Ectodermal cell (in vitro differentiated cells): ENCODE data around the gene EHD2.

ENCODE experiments used
- H3K27ac ChIP-seq: 2 replicates; pipeline ENCODE4 v1.7.0; 2013; ENCODE audit warnings: mild to moderate bottlenecking, low read depth, low read length; ENCODE audit not compliant: insufficient read depth, poor library complexity, severe bottlenecking
- H3K27me3 ChIP-seq: 2 replicates; pipeline ENCODE4 v1.7.0; 2013; ENCODE audit warnings: mild to moderate bottlenecking, low read length; ENCODE audit not compliant: insufficient read depth, control insufficient read depth, poor library complexity, severe bottlenecking
- H3K36me3 ChIP-seq: one replicate; pipeline ENCODE4 v1.7.0; 2013; ENCODE audit warnings: low read length; ENCODE audit not compliant: control insufficient read depth, insufficient read depth
- H3K4me1 ChIP-seq: one replicate; pipeline ENCODE4 v1.7.0; 2013; ENCODE audit warnings: low read length; ENCODE audit not compliant: control insufficient read depth, insufficient read depth
- H3K4me3 ChIP-seq: 2 replicates; pipeline ENCODE4 v1.7.0; 2013; ENCODE audit warnings: low read depth, low read length, control low read depth; ENCODE audit not compliant: insufficient read depth
- H3K9me3 ChIP-seq: 2 replicates; pipeline ENCODE4 v1.7.0; 2013; ENCODE audit warnings: mild to moderate bottlenecking, low read length, moderate library complexity; ENCODE audit not compliant: control insufficient read depth
- WGBS, 2 experiments: methylation state at CpG; one replicate each; pipeline ENCODE4 v1.1.7; 2013; ENCODE audit warnings: missing lambda C conversion rate in 2 of 2; 5-methylcytosine and 5-hydroxymethylcytosine counted together

Gene EHD2

DNA sequence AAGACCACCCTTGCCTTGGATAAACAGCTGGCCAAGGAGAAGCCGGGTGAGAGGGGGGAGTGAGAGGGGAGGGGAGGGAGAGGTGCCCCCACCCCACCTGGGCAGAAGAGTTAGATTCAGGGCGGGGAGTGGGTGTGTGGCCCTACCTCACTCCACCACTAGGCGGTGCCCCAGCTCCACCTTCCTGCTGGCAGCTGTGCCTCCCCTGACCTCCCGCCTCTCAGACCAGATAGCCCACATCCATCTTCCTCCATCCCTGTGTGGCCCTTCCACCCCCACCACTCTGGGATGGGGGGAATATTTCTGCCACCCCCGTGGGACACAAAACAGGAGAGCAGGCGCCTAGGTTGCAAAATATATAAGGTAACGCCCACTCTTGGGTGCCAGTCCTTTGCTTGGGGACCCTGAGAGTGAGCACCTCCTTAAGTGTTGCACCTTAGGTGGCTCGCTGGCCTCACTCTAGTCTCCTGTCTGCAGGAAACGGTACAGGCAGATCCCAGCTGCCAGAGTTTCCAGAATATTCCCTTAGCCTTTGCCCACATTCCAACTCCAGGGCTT lies 13.8 kb upstream of the EHD2 start:
- Histone ChIP-seq H3K9me3 (no peaks in the 10 kb centered on the region), H3K4me3 (no peak overlapping the region), H3K27ac (no peak overlapping the region), H3K4me1 (no peaks in the 10 kb centered on the region), H3K27me3 (no peaks in the 10 kb centered on the region), H3K36me3 (peaks cover 17% of the 10 kb centered on the region)
- WGBS, 2 experiments: 70% methylated on average over 8 to 9 of the region's 9 CpGs

DNA sequence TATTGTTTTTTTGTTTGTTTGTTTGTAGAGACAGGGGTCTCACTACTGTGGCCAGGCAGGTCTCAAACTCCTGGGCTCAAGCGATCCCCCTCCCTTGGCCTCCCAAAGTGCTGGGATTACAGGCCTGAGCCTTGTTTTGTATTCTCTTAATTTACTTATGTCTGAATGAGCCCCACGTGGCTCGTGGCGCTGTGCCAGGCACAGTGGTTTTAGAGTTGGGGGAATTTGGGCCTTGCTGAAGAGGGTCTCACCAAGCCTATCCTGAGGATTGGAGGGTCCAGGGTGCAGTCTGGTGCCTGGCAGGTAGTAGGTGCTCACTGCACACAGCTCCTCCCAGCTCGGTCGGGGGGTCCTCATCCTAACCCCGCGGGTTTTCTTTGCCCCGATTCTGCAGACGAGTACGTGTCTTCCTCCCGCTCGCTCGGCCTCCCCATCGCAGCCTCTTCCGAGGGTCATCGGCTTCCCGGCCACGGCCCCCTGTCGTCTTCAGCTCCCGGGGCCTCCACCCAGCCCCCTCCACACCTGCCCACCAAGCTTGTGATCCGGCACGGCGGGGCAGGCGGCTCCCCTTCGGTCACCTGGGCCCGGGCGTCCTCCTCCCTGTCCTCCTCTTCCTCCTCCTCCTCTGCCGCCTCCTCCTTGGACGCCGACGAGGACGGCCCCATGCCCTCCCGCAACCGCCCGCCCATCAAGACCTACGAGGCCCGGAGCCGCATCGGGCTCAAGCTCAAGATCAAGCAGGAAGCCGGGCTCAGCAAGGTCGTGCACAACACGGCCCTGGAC lies 12.1 kb upstream of the EHD2 start:
- Histone ChIP-seq H3K27me3 (no peaks in the 10 kb centered on the region), H3K27ac (no peak overlapping the region), H3K9me3 (no peaks in the 10 kb centered on the region), H3K4me1 (no peaks in the 10 kb centered on the region), H3K4me3 (no peak overlapping the region), H3K36me3 (peaks cover 17% of the 10 kb centered on the region)
- whole genome bisulfite sequencing, 2 experiments: 95 to 96% methylated on average over 43 of the region's 43 CpGs

DNA sequence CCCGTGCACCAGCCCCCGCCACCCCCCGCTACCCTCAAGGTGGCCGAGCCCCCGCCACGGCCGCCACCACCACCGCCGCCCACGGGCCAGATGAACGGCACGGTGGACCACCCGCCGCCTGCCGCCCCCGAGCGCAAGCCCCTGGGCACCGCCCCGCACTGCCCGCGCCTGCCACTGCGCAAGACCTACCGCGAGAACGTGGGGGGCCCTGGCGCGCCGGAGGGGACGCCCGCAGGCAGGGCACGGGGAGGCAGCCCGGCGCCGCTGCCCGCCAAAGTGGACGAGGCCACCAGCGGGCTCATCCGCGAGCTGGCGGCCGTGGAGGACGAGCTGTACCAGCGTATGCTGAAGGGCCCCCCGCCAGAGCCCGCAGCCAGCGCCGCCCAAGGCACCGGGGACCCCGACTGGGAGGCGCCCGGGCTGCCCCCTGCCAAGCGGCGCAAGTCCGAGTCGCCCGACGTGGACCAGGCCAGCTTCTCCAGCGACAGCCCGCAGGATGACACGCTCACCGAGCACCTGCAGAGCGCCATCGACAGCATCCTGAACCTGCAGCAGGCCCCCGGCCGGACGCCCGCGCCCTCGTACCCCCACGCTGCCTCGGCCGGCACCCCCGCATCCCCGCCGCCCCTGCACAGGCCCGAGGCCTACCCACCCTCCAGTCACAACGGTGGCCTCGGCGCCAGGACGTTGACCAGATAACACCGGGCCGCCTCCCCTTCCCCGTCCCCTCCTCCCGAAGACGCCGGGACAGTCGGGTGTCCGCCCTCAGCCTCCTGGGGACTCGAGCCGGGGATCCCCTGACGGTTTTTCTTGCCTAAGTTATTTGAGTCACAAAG lies 11.3 kb upstream of the EHD2 start:
- 95 to 96% methylated on average over 91 of the region's 91 CpGs for WGBS, 2 experiments
- Histone ChIP-seq H3K27me3 (no peaks in the 10 kb centered on the region), H3K4me1 (no peaks in the 10 kb centered on the region)

DNA sequence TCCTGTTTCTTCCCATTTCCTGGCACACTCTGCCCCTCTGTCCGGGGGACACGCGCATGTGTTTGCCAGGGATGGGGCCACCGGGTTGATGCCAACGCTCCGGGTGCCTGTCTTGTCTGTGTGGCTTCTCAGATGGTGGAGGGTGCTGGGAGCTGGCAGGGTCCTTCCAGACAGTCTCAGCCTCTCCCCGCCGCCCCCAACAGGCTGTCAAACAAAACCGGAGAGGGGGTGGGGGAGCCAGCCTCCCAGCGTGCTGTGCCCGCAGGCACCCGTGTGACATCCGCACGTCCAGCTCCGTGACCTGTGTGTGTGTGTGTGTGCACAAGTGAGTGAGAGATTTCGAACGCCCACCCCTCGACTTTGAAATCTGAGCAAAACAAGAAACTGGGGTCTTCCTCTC lies 10.6 kb upstream of the EHD2 start:
- no peak overlapping the region for H3K4me3 ChIP-seq
- H3K9me3 ChIP-seq: no peaks in the 10 kb centered on the region
- no peaks in the 10 kb centered on the region for H3K27me3 ChIP-seq
- H3K36me3 ChIP-seq: peaks cover 17% of the 10 kb centered on the region
- H3K27ac ChIP-seq: no peak overlapping the region
- 93% methylated on average over 18 of the region's 18 CpGs for WGBS, 2 experiments
- no peaks in the 10 kb centered on the region for H3K4me1 ChIP-seq

More for the DNA sequence above, 11.3 kb upstream of the EHD2 start:
- Histone ChIP-seq H3K4me3 (no peak overlapping the region), H3K27ac (no peak overlapping the region), H3K36me3 (peaks cover 17% of the 10 kb centered on the region), H3K9me3 (no peaks in the 10 kb centered on the region)

DNA sequence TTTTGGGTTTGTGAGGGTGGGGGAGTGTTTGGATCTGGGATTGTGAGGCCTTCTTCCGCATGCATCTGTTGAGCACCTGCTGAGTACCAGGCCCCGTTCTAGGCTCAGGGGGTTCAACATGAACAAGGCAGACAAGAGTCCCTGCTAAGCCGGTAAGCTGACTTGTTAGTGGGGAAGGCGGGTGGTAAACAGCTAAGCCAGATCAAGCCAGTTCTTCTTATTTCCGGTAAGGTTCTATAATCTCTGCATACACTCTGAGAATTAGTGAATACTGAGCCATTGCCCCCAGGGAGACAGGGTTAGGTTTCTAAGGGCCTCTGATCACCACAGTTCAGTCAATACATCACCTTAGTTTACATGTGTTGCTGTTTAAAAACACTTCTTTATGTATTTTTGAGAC lies 9.9 kb upstream of the EHD2 start:
- Histone ChIP-seq H3K9me3 (no peaks in the 10 kb centered on the region), H3K27ac (no peak overlapping the region), H3K27me3 (no peaks in the 10 kb centered on the region), H3K36me3 (peaks cover 17% of the 10 kb centered on the region), H3K4me3 (no peak overlapping the region), H3K4me1 (no peaks in the 10 kb centered on the region)
- 94 to 95% methylated on average over 5 of the region's 5 CpGs for WGBS, 2 experiments

DNA sequence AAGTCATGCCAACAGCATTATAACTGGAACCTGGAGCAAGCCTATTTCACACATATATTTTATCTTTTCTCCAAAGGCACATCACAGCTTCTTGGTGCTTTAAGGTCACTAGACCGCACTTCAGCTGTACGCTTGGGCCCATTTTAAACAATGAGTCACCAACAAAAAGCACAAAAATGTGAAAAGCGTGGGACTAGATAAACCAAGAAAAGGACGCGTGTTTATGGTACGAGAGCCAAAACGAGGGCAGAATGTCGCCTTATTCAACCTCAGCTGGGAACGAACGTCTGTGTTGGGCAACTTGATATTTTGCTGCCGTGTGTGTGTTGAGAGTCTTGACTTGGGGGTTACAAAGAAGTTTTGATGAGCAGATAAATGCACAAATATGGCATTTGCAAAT lies 9.2 kb upstream of the EHD2 start:
- Histone ChIP-seq H3K9me3 (no peaks in the 10 kb centered on the region), H3K36me3 (peaks cover 13% of the 10 kb centered on the region), H3K4me3 (no peak overlapping the region), H3K27ac (no peak overlapping the region), H3K27me3 (no peaks in the 10 kb centered on the region), H3K4me1 (no peaks in the 10 kb centered on the region)
- 95 to 96% methylated on average over 11 of the region's 11 CpGs for WGBS, 2 experiments

DNA sequence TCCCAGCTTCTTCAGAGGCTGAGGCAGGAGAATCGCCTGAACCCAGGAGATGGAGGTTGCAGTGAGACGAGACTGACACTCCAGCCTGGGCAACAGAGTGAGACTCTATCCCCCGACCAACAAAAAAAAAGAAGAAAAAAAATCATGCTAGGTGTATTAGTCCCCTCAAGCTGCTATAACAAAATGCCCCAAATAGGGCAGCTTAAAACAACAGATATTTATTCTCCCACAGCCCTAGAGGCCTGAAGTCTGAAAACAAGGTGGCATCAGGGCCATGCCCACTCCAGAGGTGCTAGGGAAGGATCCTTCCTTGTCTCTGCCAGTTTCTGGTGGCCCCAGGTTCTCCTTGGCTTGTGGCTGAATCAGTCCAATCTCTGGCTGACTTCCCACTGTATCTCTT lies 8.6 kb upstream of the EHD2 start:
- no peak overlapping the region for H3K4me3 ChIP-seq
- WGBS, 2 experiments: 93 to 94% methylated on average over 3 of the region's 3 CpGs
- H3K27me3 ChIP-seq: no peaks in the 10 kb centered on the region
- H3K4me1 ChIP-seq: no peaks in the 10 kb centered on the region
- no peaks in the 10 kb centered on the region for H3K9me3 ChIP-seq
- peaks cover 7% of the 10 kb centered on the region for H3K36me3 ChIP-seq
- H3K27ac ChIP-seq: no peak overlapping the region

DNA sequence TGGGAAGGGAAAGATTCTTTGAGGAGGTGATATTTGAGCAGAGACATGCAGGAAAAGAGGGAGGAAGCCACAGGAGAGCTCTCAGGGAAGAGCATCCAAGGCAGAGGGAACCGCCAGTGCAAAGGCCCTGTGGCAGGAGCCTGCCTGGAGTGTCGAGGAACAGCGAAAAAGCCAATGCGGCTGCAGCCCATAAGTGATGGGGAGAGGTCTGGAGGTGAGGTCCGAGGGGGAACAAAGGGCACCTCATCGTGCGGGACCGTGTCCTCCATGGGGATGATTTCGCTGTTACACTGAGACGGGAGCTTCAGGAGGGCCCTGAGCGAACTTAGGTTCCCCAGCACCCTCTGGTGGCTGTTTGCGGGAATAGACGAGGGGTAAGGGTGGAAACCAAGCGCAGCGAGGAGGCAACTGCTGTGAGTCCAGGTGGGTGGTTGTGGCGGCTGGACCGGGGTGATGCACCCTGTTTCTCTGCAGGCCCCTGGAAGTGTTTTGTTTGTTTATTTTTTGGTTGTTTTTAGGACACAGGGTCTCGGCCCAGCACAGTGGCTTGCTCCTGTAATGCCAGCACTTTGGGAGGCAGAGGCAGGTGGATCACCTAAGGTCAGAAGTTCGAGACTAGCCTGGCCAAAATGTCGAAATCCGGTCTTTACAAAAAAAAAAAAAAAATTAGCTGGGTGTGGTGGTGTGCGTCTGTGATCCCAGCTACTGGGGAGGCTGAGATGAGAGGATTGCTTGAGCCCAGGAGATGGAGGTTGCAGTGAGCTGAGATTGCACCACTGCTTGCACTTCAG lies 5.9 kb upstream of the EHD2 start:
- Histone ChIP-seq H3K36me3 (no peaks in the 10 kb centered on the region), H3K4me3 (no peak overlapping the region), H3K4me1 (no peaks in the 10 kb centered on the region), H3K9me3 (no peaks in the 10 kb centered on the region), H3K27ac (no peak overlapping the region), H3K27me3 (no peaks in the 10 kb centered on the region)
- WGBS, 2 experiments: 32% methylated on average over 22 of the region's 22 CpGs

DNA sequence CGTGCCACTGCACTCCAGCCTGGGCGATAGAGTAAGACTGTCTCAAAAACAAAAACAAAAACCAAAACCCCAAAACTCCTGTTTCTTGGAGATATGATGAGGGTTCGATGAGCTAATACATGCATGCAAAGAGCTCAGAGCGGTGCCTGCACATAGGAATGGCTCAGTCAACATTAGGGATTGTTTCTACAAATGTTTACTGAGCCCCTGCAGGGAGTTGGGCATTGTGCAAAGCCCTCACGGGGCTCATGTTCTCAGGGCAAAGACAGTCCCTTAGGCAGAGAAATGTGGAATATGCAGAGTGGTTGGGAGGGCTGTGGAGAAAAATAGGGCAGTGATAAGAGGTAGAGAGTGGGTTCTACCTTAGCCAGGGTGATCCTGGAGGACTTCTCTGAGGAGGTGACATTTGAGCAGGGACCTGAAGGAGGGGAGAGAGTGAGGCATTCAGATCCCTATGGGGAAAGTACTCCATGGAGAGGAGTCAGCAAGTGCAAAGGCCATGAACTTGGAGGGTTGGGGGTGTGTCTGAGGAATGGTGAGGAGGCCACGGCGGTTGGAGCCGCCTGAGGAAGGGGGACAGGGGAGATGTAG lies 1.5 kb upstream of the EHD2 start:
- WGBS, 2 experiments: 64 to 67% methylated on average over 8 of the region's 8 CpGs
- H3K36me3 ChIP-seq: no peaks in the 10 kb centered on the region
- no peaks in the 10 kb centered on the region for H3K9me3 ChIP-seq
- H3K27ac ChIP-seq: no peak overlapping the region
- H3K27me3 ChIP-seq: no peaks in the 10 kb centered on the region
- H3K4me1 ChIP-seq: no peaks in the 10 kb centered on the region
- no peak overlapping the region for H3K4me3 ChIP-seq
